Small intestine (tissue), 7 donors: Measurements from ENCODE around the gene IMPDH1. TPM values are rescaled to one million over a fixed set of nuclear protein-coding genes. Genes with fewer than 3 reads are reported as not detected.

ENCODE experiments used
- DNase-seq, 2 donors: peaks; one replicate each; pipeline versions ENCODE4 v3.0.0 to v3.0.0-alpha.2; 2013
- FAIRE-seq: peaks from 2 replicates; lab custom pipeline; 2012; peaks lifted over from hg19 to GRCh38; lab: Jason Lieb, UNC
- H3K27ac ChIP-seq, 3 donors: one replicate each; pipeline ENCODE4 v1.5.1; 2013; ENCODE audit warnings: low read length in 2 of 3, mild to moderate bottlenecking in 2 of 3, control low read depth in 1 of 3, inconsistent platforms in 1 of 3, low read depth in 1 of 3, moderate library complexity in 1 of 3
- H3K27me3 ChIP-seq, 3 donors: one replicate each; pipeline ENCODE4 v1.6.1; 2013; ENCODE audit warnings: low read length in 3 of 3, inconsistent platforms in 1 of 3; ENCODE audit not compliant: control insufficient read depth in 3 of 3, insufficient read depth in 3 of 3
- H3K36me3 ChIP-seq, 3 donors: one replicate each; pipeline ENCODE4 v1.6.1; 2013; ENCODE audit warnings: low read length in 3 of 3, inconsistent platforms in 1 of 3, low read depth in 1 of 3, mild to moderate bottlenecking in 1 of 3, moderate library complexity in 1 of 3; ENCODE audit not compliant: control insufficient read depth in 3 of 3, insufficient read depth in 2 of 3
- H3K4me1 ChIP-seq, 3 donors: one replicate each; pipeline ENCODE4 v1.6.1; 2013; ENCODE audit warnings: low read length in 2 of 3, inconsistent platforms in 1 of 3, low read depth in 1 of 3, mild to moderate bottlenecking in 1 of 3, moderate library complexity in 1 of 3; ENCODE audit not compliant: control insufficient read depth in 3 of 3, insufficient read depth in 2 of 3
- H3K4me3 ChIP-seq, 3 donors: one replicate each; pipeline ENCODE4 v1.5.1; 2013; ENCODE audit warnings: low read length in 3 of 3, control low read depth in 1 of 3, inconsistent platforms in 1 of 3, low read depth in 1 of 3, mild to moderate bottlenecking in 1 of 3, moderate library complexity in 1 of 3
- H3K9me3 ChIP-seq, 2 donors: one replicate each; pipeline ENCODE4 v1.6.1; 2013; ENCODE audit warnings: low read depth in 1 of 2, low read length in 1 of 2; ENCODE audit not compliant: control insufficient read depth in 2 of 2, insufficient read depth in 1 of 2
- WGBS, 3 donors: extraction: QIAGEN DNeasy Blood & Tissue Kit; methylation state at CpG; one replicate each; pipeline ENCODE4 v1.1.7; 2013; 5-methylcytosine and 5-hydroxymethylcytosine counted together
- polyA plus RNA-seq, 4 donors: library from polyadenylated mRNA; stranded (reverse) in 3 of 4; unstranded in 1 of 4; fragments of 200-250 nt in 3 of 4; fragments of 120-200 nt in 1 of 4; gene quantifications; one replicate each; pipeline versions ENCODE4 v1.2.1 to v1.2.3, GENCODE V29; 2013
- donor health status: healthy with polysubstance abuse.
- donor health status: control.
- donor health status: control.
- donor health status: Bipolar disorder and iron deficiency.
- donor health status: healthy.

The IMPDH1 gene
- polyA plus RNA-seq, 4 donors, result 4.5 to 19.0 (median 10.9) TPM

- no peak overlapping the region for H3K27ac ChIP-seq
- no peaks in the 10 kb centered on the region for H3K36me3 ChIP-seq
- FAIRE-seq (no peak), DNase-seq (no peak)
- H3K4me3 ChIP-seq, result no peak overlapping the region
- 72 to 77% (median 77%) methylated on average over 4 of the region's 4 CpGs for WGBS, 3 donors
- peaks cover 0 to 11% (median 0%) of the 10 kb centered on the region in 3 donors for H3K27me3 ChIP-seq
- peaks cover 0 to 4% (median 0%) of the 10 kb centered on the region in 3 donors for H3K4me1 ChIP-seq
- H3K9me3 ChIP-seq, result peaks cover 0 to 8% of the 10 kb centered on the region in 2 donors
Measured at GRCh38 chr7:128415217-128415785, 5.5 kb upstream of the IMPDH1 start.

GRCh38 chr7:128410451-128410753 is 620 bp upstream of the IMPDH1 start:
- peaks cover 0 to 30% (median 0%) of the 10 kb centered on the region in 3 donors for H3K27me3 ChIP-seq
- peaks cover 0 to 8% of the 10 kb centered on the region in 2 donors for H3K9me3 ChIP-seq
- peaks cover 0 to 15% (median 3%) of the 10 kb centered on the region in 3 donors for H3K4me1 ChIP-seq
- DNase-seq (no peak), FAIRE-seq (no peak)
- H3K36me3 ChIP-seq, result no peaks in the 10 kb centered on the region
- WGBS, 3 donors, result 0 to 5% (median 2%) methylated on average over 6 of the region's 6 CpGs
- H3K27ac ChIP-seq, result peak overlapping the region; percentile 53 to 85 (median 68)
- peak overlapping the region; percentile 64 to 65 (median 65) for H3K4me3 ChIP-seq

GRCh38 chr7:128408709-128409595 is 830 bp downstream of the IMPDH1 start:
- Histone ChIP-seq H3K36me3 (no peaks in the 10 kb centered on the region), H3K27me3 (peaks cover 0 to 28% (median 0%) of the 10 kb centered on the region in 3 donors), H3K27ac (peak overlapping the region in 2 of 3 donors; percentile 51 to 65), H3K4me1 (peaks cover 0 to 19% (median 3%) of the 10 kb centered on the region in 3 donors), H3K4me3 (peak overlapping the region; percentile 64 to 65 (median 65)), H3K9me3 (peaks cover 0 to 8% of the 10 kb centered on the region in 2 donors)
- DNase-seq (peak in 1 of 2 donors; percentile 31), FAIRE-seq (no peak)
- 24 to 31% (median 30%) methylated on average over 25 of the region's 25 CpGs for WGBS, 3 donors

GRCh38 chr7:128407751-128408708 is 1.8 kb downstream of the IMPDH1 start:
- DNase-seq, result no peak
- peaks cover 0 to 3% (median 0%) of the 10 kb centered on the region in 3 donors for H3K36me3 ChIP-seq
- no peak for FAIRE-seq
- H3K9me3 ChIP-seq, result peaks cover 0 to 2% of the 10 kb centered on the region in 2 donors
- H3K27ac ChIP-seq, result no peak overlapping the region
- H3K27me3 ChIP-seq, result peaks cover 0 to 22% (median 0%) of the 10 kb centered on the region in 3 donors
- peaks cover 0 to 19% (median 3%) of the 10 kb centered on the region in 3 donors for H3K4me1 ChIP-seq
- peak overlapping the region in 1 of 3 donors; percentile 64 for H3K4me3 ChIP-seq
- 63 to 68% (median 65%) methylated on average over 10 to 11 of the region's 11 CpGs for WGBS, 3 donors

- 78 to 84% (median 83%) methylated on average over 7 of the region's 7 CpGs for WGBS, 3 donors
- no peak overlapping the region for H3K4me3 ChIP-seq
- H3K36me3 ChIP-seq, result peaks cover 0 to 8% (median 0%) of the 10 kb centered on the region in 3 donors
- peaks cover 0 to 22% (median 0%) of the 10 kb centered on the region in 3 donors for H3K27me3 ChIP-seq
- H3K27ac ChIP-seq, result no peak overlapping the region
- H3K9me3 ChIP-seq, result no peaks in the 10 kb centered on the region
- DNase-seq, result no peak
- no peak for FAIRE-seq
- peaks cover 0 to 19% (median 3%) of the 10 kb centered on the region in 3 donors for H3K4me1 ChIP-seq
Measured at GRCh38 chr7:128407233-128407589, 2.6 kb downstream of the IMPDH1 start.

GRCh38 chr7:128406314-128407232 is 3.2 kb downstream of the IMPDH1 start:
- WGBS, 3 donors, result 30 to 44% (median 43%) methylated on average over 14 to 17 of the region's 17 CpGs
- peaks cover 0 to 22% (median 0%) of the 10 kb centered on the region in 3 donors for H3K27me3 ChIP-seq
- DNase-seq (peak; percentile 17 to 46), FAIRE-seq (no peak)
- peak overlapping the region in 1 of 3 donors; percentile 61 for H3K4me3 ChIP-seq
- H3K36me3 ChIP-seq, result peaks cover 0 to 12% (median 0%) of the 10 kb centered on the region in 3 donors
- no peak overlapping the region for H3K27ac ChIP-seq
- H3K9me3 ChIP-seq, result no peaks in the 10 kb centered on the region
- peaks cover 0 to 19% (median 3%) of the 10 kb centered on the region in 3 donors for H3K4me1 ChIP-seq
